GM10266 (cell line): Measurements from ENCODE around the gene MCRIP2.
"Not testable (repeated sequence)": the region's sequence is repeated elsewhere in the genome, so short reads cannot be mapped to it uniquely, and the experiment has no call there.

ENCODE experiments used
- DNase-seq: peaks from one replicate; pipeline ENCODE4 v3.0.0; 2012; ENCODE audit errors: extremely low spot score
- CTCF ChIP-seq: IDR thresholded peaks from 2 replicates; pipeline ENCODE4 v1.5.1; 2012; ENCODE audit warnings: mild to moderate bottlenecking, low read depth; ENCODE audit not compliant: control insufficient read depth, insufficient read depth; ENCODE audit errors: missing control alignments

Gene MCRIP2

GRCh38 chr16:686459-687260, 45.0 kb downstream of the MCRIP2 start:
- no peak for DNase-seq
- no peak for TF ChIP-seq CTCF

- no peak for TF ChIP-seq CTCF
- no peak for DNase-seq
These were observed 45.9 kb downstream of the MCRIP2 start for GRCh38 chr16:687499-687898.

- no peak for TF ChIP-seq CTCF
- DNase-seq = no peak
These were observed 47.7 kb downstream of the MCRIP2 start for GRCh38 chr16:689175-689897.

GRCh38 chr16:691242-691641, 49.6 kb downstream of the MCRIP2 start:
- DNase-seq = not testable (repeated sequence)

GRCh38 chr16:692356-693108, 50.9 kb downstream of the MCRIP2 start:
- no peak for DNase-seq
- no peak for TF ChIP-seq CTCF

GRCh38 chr16:693364-693763, 51.7 kb downstream of the MCRIP2 start:
- no peak for TF ChIP-seq CTCF
- no peak for DNase-seq

GRCh38 chr16:693766-694165, 52.1 kb downstream of the MCRIP2 start:
- no peak for TF ChIP-seq CTCF
- no peak for DNase-seq
